B cell (primary cell): ENCODE measurements around the gene C6orf47. TPM values are rescaled to one million over a fixed set of nuclear protein-coding genes. Genes with fewer than 3 reads are reported as not detected.

Experiments
- ATAC-seq: fragments of 200-7000 bp; cut with Tn5 transposase; one replicate; pipeline ENCODE4 v1.10.0; 2021; ENCODE audit warnings: low read depth, mild to moderate bottlenecking, moderate number of reproducible peaks, moderate library complexity
- CTCF ChIA-PET: fragments of 350-600 bp; sonication (Branson Sonifier 250); formaldehyde crosslinking; loops from one replicate; lab custom pipeline; 2021; ENCODE audit warnings: antibody characterized with exemption, inconsistent platforms; lab: Charles Lee
- POLR2A ChIA-PET: fragments of 350-600 bp; sonication (Branson Sonifier 250); formaldehyde crosslinking; loops from one replicate; lab custom pipeline; 2021; ENCODE audit warnings: antibody characterized with exemption; lab: Charles Lee
- DNase-seq: peaks from one replicate; pipeline ENCODE4 v3.0.0; 2013
- H2AFZ ChIP-seq: 2 replicates; pipeline ENCODE4 v1.6.1; 2012; ENCODE audit warnings: mild to moderate bottlenecking, low read depth, low read length; ENCODE audit not compliant: insufficient read depth, poor library complexity, severe bottlenecking
- H3K27ac ChIP-seq, 2 donors: 1 replicate in 1 of 2; 2 replicates in 1 of 2; pipeline ENCODE4 v1.5.1; 2012 to 2013; ENCODE audit warnings: low read length in 2 of 2, mild to moderate bottlenecking in 2 of 2, moderate library complexity in 1 of 2
- H3K27me3 ChIP-seq, 4 experiments: fragments of 200-600 bp in 1 of 4; sonication (generic) in 1 of 4; replicated peaks in 1 of 4; 1 replicate in 2 of 4; 2 replicates in 2 of 4; pipeline versions ENCODE4 v1.6.1 to v1.7.0; 2013 to 2016; ENCODE audit warnings: low read length in 3 of 4, mild to moderate bottlenecking in 2 of 4, mixed read lengths in 1 of 4, moderate library complexity in 1 of 4; ENCODE audit not compliant: insufficient read depth in 4 of 4, control insufficient read depth in 3 of 4; ENCODE audit errors: control extremely low read depth in 1 of 4
- H3K36me3 ChIP-seq, 2 experiments: replicated peaks in 1 of 2; 1 replicate in 1 of 2; 2 replicates in 1 of 2; pipeline versions ENCODE4 v1.6.1 to v1.7.1; 2013; ENCODE audit warnings: low read length in 1 of 2; ENCODE audit not compliant: insufficient read depth in 2 of 2, control insufficient read depth in 1 of 2; ENCODE audit errors: control extremely low read depth in 1 of 2, extremely low read depth in 1 of 2
- H3K4me1 ChIP-seq, 2 donors: fragments of 200-600 bp in 1 of 2; sonication (generic) in 1 of 2; 1 replicate in 1 of 2; 2 replicates in 1 of 2; pipeline versions ENCODE4 v1.5.1 to v1.6.1; 2013 to 2017; ENCODE audit warnings: low read length in 2 of 2; ENCODE audit not compliant: control insufficient read depth in 2 of 2, insufficient read depth in 2 of 2
- H3K4me2 ChIP-seq: replicated peaks from 2 replicates; pipeline ENCODE3; 2012; ENCODE audit warnings: mild to moderate bottlenecking, low read depth, low read length; ENCODE audit not compliant: poor library complexity, severe bottlenecking
- H3K4me3 ChIP-seq, 5 experiments: fragments of 200-600 bp in 1 of 5; sonication (generic) in 1 of 5; 1 replicate in 3 of 5; 2 replicates in 2 of 5; pipeline versions ENCODE4 v1.5.1 to v1.7.0; 2011 to 2016; ENCODE audit warnings: low read length in 4 of 5, mild to moderate bottlenecking in 4 of 5, low read depth in 2 of 5, control low read depth in 1 of 5, moderate library complexity in 1 of 5; ENCODE audit not compliant: insufficient read depth in 1 of 5; ENCODE audit errors: control extremely low read depth in 1 of 5, extremely low read depth in 1 of 5
- H3K79me2 ChIP-seq: fragments of 200-600 bp; sonication (generic); one replicate; pipeline ENCODE4 v1.6.0; 2016; ENCODE audit warnings: low read length; ENCODE audit not compliant: control insufficient read depth, insufficient read depth
- H3K9ac ChIP-seq: fragments of 200-600 bp; sonication (generic); 2 replicates; pipeline ENCODE4 v1.6.1; 2017; ENCODE audit warnings: mild to moderate bottlenecking, low read length, moderate library complexity
- H3K9me3 ChIP-seq, 3 donors: one replicate each; pipeline versions ENCODE4 v1.6.1 to v1.7.1; 2013; ENCODE audit warnings: low read length in 2 of 3; ENCODE audit not compliant: control insufficient read depth in 2 of 3, insufficient read depth in 1 of 3; ENCODE audit errors: control extremely low read depth in 1 of 3
- H4K20me1 ChIP-seq: 2 replicates; pipeline ENCODE4 v1.6.0; 2012; ENCODE audit warnings: mild to moderate bottlenecking, low read length; ENCODE audit not compliant: insufficient read depth, control insufficient read depth, poor library complexity, severe bottlenecking
- H3K27ac Mint-ChIP-seq: one replicate; pipeline ENCODE4 v1.8.0; 2021; ENCODE audit warnings: mixed read lengths
- H3K27me3 Mint-ChIP-seq: one replicate; pipeline ENCODE4 v1.8.0; 2021; ENCODE audit warnings: mixed read lengths
- H3K4me1 Mint-ChIP-seq: one replicate; pipeline ENCODE4 v1.8.0; 2021; ENCODE audit warnings: mixed read lengths
- H3K4me3 Mint-ChIP-seq: one replicate; pipeline ENCODE4 v1.8.0; 2021; ENCODE audit warnings: mixed read lengths
- H3K9me3 Mint-ChIP-seq: one replicate; pipeline ENCODE4 v1.8.0; 2022; ENCODE audit warnings: mixed read lengths; ENCODE audit not compliant: insufficient read depth
- CTCF ChIP-seq: fragments of 200-600 bp; IDR thresholded peaks from one replicate; pipeline ENCODE4 v1.8.0; 2022; ENCODE audit warnings: antibody characterized with exemption, mild to moderate bottlenecking
- EZH2 ChIP-seq: IDR thresholded peaks from 2 replicates; pipeline ENCODE4 v1.6.1; 2012; ENCODE audit warnings: borderline replicate concordance, low read depth, mild to moderate bottlenecking, moderate library complexity, low read length; ENCODE audit not compliant: insufficient read depth, poor library complexity, severe bottlenecking
- WGBS: methylation state at CpG from one replicate; pipeline ENCODE4 v1.1.5; 2013; ENCODE audit warnings: missing lambda C conversion rate; ENCODE audit not compliant: insufficient coverage; 5-methylcytosine and 5-hydroxymethylcytosine counted together
- intact Hi-C: fragments of 100-400 bp; cut with micrococcal nuclease; formaldehyde crosslinking; loops from one replicate; pipeline ENCODE4 v1.10.0; 2022
- polyA plus RNA-seq: library from polyadenylated mRNA; depleted of rRNA; stranded (reverse); fragments of >200 nt; gene quantifications from 2 replicates; pipeline ENCODE4 v1.2.3, GENCODE V29; 2012
- total RNA-seq, 2 donors: library from RNA; stranded (reverse); fragments of 120-200 nt in 1 of 2; gene quantifications; 1 replicate in 1 of 2; 2 replicates in 1 of 2; pipeline versions ENCODE4 v1.2.3 to v1.2.4, GENCODE V29; 2013 to 2022

The C6orf47 gene
- total and polyA plus RNA-seq, 2 donors (not counting 1 experiment from before 2014, with no cell fraction given) = 7.6 to 34.0 TPM

DNA sequence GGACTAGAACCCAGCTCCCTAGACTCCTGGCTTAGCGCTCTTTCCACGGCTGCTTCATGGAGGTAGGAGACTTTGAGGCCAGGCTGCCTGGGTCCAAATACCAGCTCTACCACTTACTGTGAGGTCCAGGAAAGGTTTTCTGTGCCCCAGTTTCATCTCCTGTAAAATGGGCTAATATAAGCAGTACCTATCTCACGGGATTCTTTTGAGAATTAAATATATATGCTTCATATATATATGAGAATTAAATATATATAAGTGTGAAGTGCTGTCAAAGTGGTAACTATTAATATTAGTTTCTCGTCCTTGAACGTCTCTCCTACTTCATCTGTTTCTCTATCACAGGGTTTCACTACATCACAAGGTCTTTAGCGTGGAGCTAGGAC, 30.5 kb upstream of the C6orf47 start:
- CTCF ChIA-PET = interaction anchor here (0.9 to 1.6 kb wide), 3 partner anchors 79 to 140 kb away, joined by 3 to 4 read pairs (median 3); no protein-coding TSS in a partner anchor

More for the DNA sequence above, 30.5 kb upstream of the C6orf47 start:
- TF ChIP-seq EZH2 (no peak), CTCF (no peak)
- no peak overlapping the region for H3K4me3 ChIP-seq
- H3K4me1 ChIP-seq = peaks cover 10 to 18% of the 10 kb centered on the region in 2 donors
- H4K20me1 ChIP-seq = no peaks in the 10 kb centered on the region
- Mint-ChIP-seq H3K4me1 (peaks cover 17% of the 10 kb centered on the region), H3K4me3 (no peak overlapping the region), H3K27ac (no peak overlapping the region), H3K9me3 (no peaks in the 10 kb centered on the region), H3K27me3 (no peaks in the 10 kb centered on the region)
- POLR2A ChIA-PET = no interaction called here
- H3K9ac ChIP-seq = no peak overlapping the region
- intact Hi-C loops = no loop called here
- no peaks in the 10 kb centered on the region for H3K9me3 ChIP-seq
- DNase-seq (no peak), ATAC-seq (no peak)
- H3K36me3 ChIP-seq = peaks cover 0 to 84% of the 10 kb centered on the region in 2 experiments
- H3K27me3 ChIP-seq = no peaks in the 10 kb centered on the region
- no peaks in the 10 kb centered on the region for H3K79me2 ChIP-seq
- no peak overlapping the region for H3K27ac ChIP-seq
- no peak overlapping the region for H3K4me2 ChIP-seq
- no peak overlapping the region for H2AFZ ChIP-seq
- 100% methylated on average over 2 of the region's 6 CpGs for WGBS
